ENCODE data around the gene XAB2.
"Not testable (repeated sequence)": the region's sequence is repeated elsewhere in the genome, so short reads cannot be mapped to it uniquely, and the experiment has no call there.

The XAB2 gene

GRCh38 chr19:7589822-7590221 is 39.5 kb downstream of the XAB2 start:
- DNase-seq (ENCODE audit: low read depth, low spot score) = no peak
- H3K4me3 ChIP-seq (ENCODE audit: low read depth, low read length) = no peak overlapping the region
- in situ Hi-C loops (cut with HindIII; ENCODE audit: low sequenced_read_pairs) = no loop called here
- no peak for TF ChIP-seq CTCF (IDR thresholded peaks at IDR 0.05; ENCODE audit: low read depth, low read length)

- TF ChIP-seq CTCF (IDR thresholded peaks at IDR 0.05; ENCODE audit: low read depth, low read length) = no peak
- DNase-seq (ENCODE audit: low read depth, low spot score) = no peak
- in situ Hi-C loops (cut with HindIII; ENCODE audit: low sequenced_read_pairs) = no loop called here
- no peak overlapping the region for H3K4me3 ChIP-seq (ENCODE audit: low read depth, low read length)
Measured at GRCh38 chr19:7582446-7582845, 46.9 kb downstream of the XAB2 start.

- TF ChIP-seq CTCF (IDR thresholded peaks at IDR 0.05; ENCODE audit: low read depth, low read length) = no peak
- no peak for DNase-seq (ENCODE audit: low read depth, low spot score)
- in situ Hi-C loops (cut with HindIII; ENCODE audit: low sequenced_read_pairs) = no loop called here
- no peak overlapping the region for H3K4me3 ChIP-seq (ENCODE audit: low read depth, low read length)
Measured at GRCh38 chr19:7579182-7579581, 50.2 kb downstream of the XAB2 start.

- in situ Hi-C loops (cut with HindIII; ENCODE audit: low sequenced_read_pairs) = no loop called here
- H3K4me3 ChIP-seq (ENCODE audit: low read depth, low read length) = no peak overlapping the region
- no peak for TF ChIP-seq CTCF (IDR thresholded peaks at IDR 0.05; ENCODE audit: low read depth, low read length)
- DNase-seq (ENCODE audit: low read depth, low spot score) = no peak
Measured at GRCh38 chr19:7578127-7578526, 51.2 kb downstream of the XAB2 start.

GRCh38 chr19:7577422-7577821 is 51.9 kb downstream of the XAB2 start:
- DNase-seq (ENCODE audit: low read depth, low spot score); in situ Hi-C loops (cut with HindIII; ENCODE audit: low sequenced_read_pairs); H3K4me3 ChIP-seq (ENCODE audit: low read depth, low read length): not testable (repeated sequence)

GRCh38 chr19:7575434-7576040 is 53.8 kb downstream of the XAB2 start:
- in situ Hi-C loops (cut with HindIII; ENCODE audit: low sequenced_read_pairs) = no loop called here
- TF ChIP-seq CTCF (IDR thresholded peaks at IDR 0.05; ENCODE audit: low read depth, low read length) = no peak
- H3K4me3 ChIP-seq (ENCODE audit: low read depth, low read length) = no peak overlapping the region
- no peak for DNase-seq (ENCODE audit: low read depth, low spot score)

GRCh38 chr19:7570761-7571160 is 58.6 kb downstream of the XAB2 start:
- H3K4me3 ChIP-seq (ENCODE audit: low read depth, low read length) = no peak overlapping the region
- no peak for DNase-seq (ENCODE audit: low read depth, low spot score)
- in situ Hi-C loops (cut with HindIII; ENCODE audit: low sequenced_read_pairs) = no loop called here
- TF ChIP-seq CTCF (IDR thresholded peaks at IDR 0.05; ENCODE audit: low read depth, low read length) = no peak

Measured in astrocyte of the spinal cord (primary cell).